HG03196 (cell line): Measurements from ENCODE around the gene C10orf143.
"Not testable (repeated sequence)": the region's sequence is repeated elsewhere in the genome, so short reads cannot be mapped to it uniquely, and the experiment has no call there.

Source experiments
- ATAC-seq: cut with Tn5 transposase; IDR thresholded peaks from one replicate; pipeline ENCODE4 v1.9.1; 2021; ENCODE audit not compliant: unreplicated experiment

C10orf143 gene

GRCh38 chr10:130110246-130111112 is at the start of gene C10orf143:
Gene C10orf143 (minus strand): TSS chr10:130110830. CDS start chr10:130110772, 58 bp downstream.
- ATAC-seq, result peak; percentile 85

- no peak for ATAC-seq
Observed at GRCh38 chr10:130159192-130159794, 48.7 kb upstream of the C10orf143 start.

GRCh38 chr10:130146042-130146441 is 35.4 kb upstream of the C10orf143 start:
- no peak for ATAC-seq

GRCh38 chr10:130141878-130142277 is 31.2 kb upstream of the C10orf143 start:
- peak; percentile 84 for ATAC-seq

GRCh38 chr10:130141460-130141859 is 30.8 kb upstream of the C10orf143 start:
- ATAC-seq, result peak; percentile 21

- ATAC-seq, result no peak
Observed at GRCh38 chr10:130141038-130141437, 30.4 kb upstream of the C10orf143 start.

- no peak for ATAC-seq
Observed at GRCh38 chr10:130140425-130140824, 29.8 kb upstream of the C10orf143 start.

- ATAC-seq, result no peak
Observed at GRCh38 chr10:130138479-130138866, 27.8 kb upstream of the C10orf143 start.

- no peak for ATAC-seq
Observed at GRCh38 chr10:130137659-130138478, 27.2 kb upstream of the C10orf143 start.

- ATAC-seq, result no peak
Observed at GRCh38 chr10:130137090-130137448, 26.4 kb upstream of the C10orf143 start.

- peak; percentile 85 for ATAC-seq
Observed at GRCh38 chr10:130136226-130137089, 25.8 kb upstream of the C10orf143 start, which contains the start of gene GLRX3. Gene GLRX3 (plus strand): TSS chr10:130136391. CDS start chr10:130136421, 30 bp downstream.

GRCh38 chr10:130135676-130136225 is 25.1 kb upstream of the C10orf143 start:
- ATAC-seq, result peak; percentile 0

GRCh38 chr10:130128922-130129321 is 18.3 kb upstream of the C10orf143 start:
- no peak for ATAC-seq

- no peak for ATAC-seq
Observed at GRCh38 chr10:130128062-130128781, 17.6 kb upstream of the C10orf143 start.

- ATAC-seq, result peak; percentile 93
Observed at GRCh38 chr10:130127364-130128061, 16.9 kb upstream of the C10orf143 start.

GRCh38 chr10:130121486-130122079 is 11.0 kb upstream of the C10orf143 start:
- no peak for ATAC-seq

- not testable (repeated sequence) for ATAC-seq
Observed at GRCh38 chr10:130117535-130117934, 6.9 kb upstream of the C10orf143 start.

- ATAC-seq, result not testable (repeated sequence)
Observed at GRCh38 chr10:130116942-130117341, 6.3 kb upstream of the C10orf143 start.
